ENCODE results near the gene WNT7B.

DNA sequence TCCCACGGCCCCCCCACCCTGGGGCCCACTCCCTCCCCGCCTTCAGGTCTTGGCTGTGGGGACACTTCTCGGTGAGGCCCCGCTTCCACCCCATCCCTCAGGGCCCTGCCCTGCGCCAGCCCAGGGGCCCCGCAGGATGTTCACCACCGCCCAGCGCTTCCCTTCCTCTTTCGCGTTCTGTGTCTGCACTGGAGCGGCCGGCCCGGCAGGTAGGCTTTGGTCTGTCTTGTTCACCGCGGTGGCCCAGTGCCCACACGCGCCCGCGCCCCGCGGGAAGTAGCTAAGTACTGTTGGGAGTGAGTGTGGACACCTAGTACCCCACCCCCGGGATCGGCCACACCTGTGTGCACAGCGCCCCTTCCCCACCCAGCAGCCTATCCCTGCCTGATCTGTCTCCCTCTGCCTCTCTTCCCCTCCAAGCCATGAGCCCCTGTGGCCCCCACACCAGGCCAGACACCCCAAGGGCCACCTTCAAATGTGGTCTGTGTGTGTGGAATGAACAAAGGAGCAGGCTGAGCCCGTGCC is 85.4 kb downstream of the WNT7B start:
- TF ChIP-seq, protein P1, sequence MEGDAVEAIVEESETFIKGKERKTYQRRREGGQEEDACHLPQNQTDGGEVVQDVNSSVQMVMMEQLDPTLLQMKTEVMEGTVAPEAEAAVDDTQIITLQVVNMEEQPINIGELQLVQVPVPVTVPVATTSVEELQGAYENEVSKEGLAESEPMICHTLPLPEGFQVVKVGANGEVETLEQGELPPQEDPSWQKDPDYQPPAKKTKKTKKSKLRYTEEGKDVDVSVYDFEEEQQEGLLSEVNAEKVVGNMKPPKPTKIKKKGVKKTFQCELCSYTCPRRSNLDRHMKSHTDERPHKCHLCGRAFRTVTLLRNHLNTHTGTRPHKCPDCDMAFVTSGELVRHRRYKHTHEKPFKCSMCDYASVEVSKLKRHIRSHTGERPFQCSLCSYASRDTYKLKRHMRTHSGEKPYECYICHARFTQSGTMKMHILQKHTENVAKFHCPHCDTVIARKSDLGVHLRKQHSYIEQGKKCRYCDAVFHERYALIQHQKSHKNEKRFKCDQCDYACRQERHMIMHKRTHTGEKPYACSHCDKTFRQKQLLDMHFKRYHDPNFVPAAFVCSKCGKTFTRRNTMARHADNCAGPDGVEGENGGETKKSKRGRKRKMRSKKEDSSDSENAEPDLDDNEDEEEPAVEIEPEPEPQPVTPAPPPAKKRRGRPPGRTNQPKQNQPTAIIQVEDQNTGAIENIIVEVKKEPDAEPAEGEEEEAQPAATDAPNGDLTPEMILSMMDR (conservative IDR thresholded peaks at IDR 0.05; ENCODE audit: low read length), result no peak
- TF ChIP-seq EZH2phosphoT487 (IDR thresholded peaks at IDR 0.05; ENCODE audit: borderline replicate concordance), result no peak

All from Loucy (cell line).